Mucosa of rectum (tissue), 2 donors: ENCODE data around the gene SLC16A2.
A peak's percentile ranks its signal among the peaks of the same experiment; 100 is the strongest.

Experiments
- H3K27ac ChIP-seq, 2 donors: one replicate each; pipeline ENCODE4 v1.7.0; 2013; ENCODE audit warnings: inconsistent platforms in 2 of 2, low read depth in 2 of 2, low read length in 2 of 2
- H3K27me3 ChIP-seq, 2 donors: one replicate each; pipeline ENCODE4 v1.7.0; 2013; ENCODE audit warnings: low read length in 2 of 2; ENCODE audit not compliant: control insufficient read depth in 2 of 2, insufficient read depth in 2 of 2
- H3K36me3 ChIP-seq, 2 donors: one replicate each; pipeline ENCODE4 v1.7.0; 2013; ENCODE audit warnings: low read length in 2 of 2; ENCODE audit not compliant: control insufficient read depth in 2 of 2, insufficient read depth in 2 of 2
- H3K4me1 ChIP-seq, 2 donors: one replicate each; pipeline ENCODE4 v1.7.0; 2013; ENCODE audit warnings: low read length in 2 of 2, mild to moderate bottlenecking in 1 of 2; ENCODE audit not compliant: control insufficient read depth in 2 of 2, insufficient read depth in 2 of 2
- H3K4me3 ChIP-seq, 2 donors: one replicate each; pipeline ENCODE4 v1.7.0; 2013; ENCODE audit warnings: low read length in 2 of 2
- H3K9ac ChIP-seq, 2 donors: one replicate each; pipeline ENCODE4 v1.7.0; 2013; ENCODE audit warnings: low read length in 2 of 2, low read depth in 1 of 2, mild to moderate bottlenecking in 1 of 2
- H3K9me3 ChIP-seq, 2 donors: one replicate each; pipeline ENCODE4 v1.7.0; 2013; ENCODE audit warnings: low read length in 2 of 2; ENCODE audit not compliant: control insufficient read depth in 2 of 2
- donor health status: healthy.
- donor health status: Normal muscosa, but diverticular disease.

The SLC16A2 gene

DNA sequence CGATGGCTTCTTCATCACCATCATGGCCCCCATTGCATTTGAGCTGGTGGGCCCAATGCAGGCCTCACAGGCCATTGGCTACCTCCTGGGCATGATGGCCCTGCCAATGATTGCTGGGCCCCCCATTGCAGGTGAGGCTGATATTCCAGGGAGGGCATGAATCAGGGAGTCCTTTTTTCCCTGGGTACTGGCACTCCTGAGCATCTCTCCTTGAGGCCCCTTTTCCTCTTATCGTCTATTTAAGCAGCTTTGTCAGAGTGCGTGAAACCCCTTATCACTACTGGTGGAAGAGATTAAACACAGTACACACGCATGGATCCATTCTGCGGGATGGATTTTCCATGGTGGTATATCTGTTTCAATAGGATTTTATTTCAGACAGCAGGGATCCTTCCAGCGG lies 108.0 kb downstream of the SLC16A2 start:
- H3K36me3 ChIP-seq, result no peaks in the 10 kb centered on the region
- no peaks in the 10 kb centered on the region for H3K4me1 ChIP-seq
- no peaks in the 10 kb centered on the region for H3K27me3 ChIP-seq
- no peaks in the 10 kb centered on the region for H3K9me3 ChIP-seq
- H3K4me3 ChIP-seq, result no peak overlapping the region
- H3K27ac ChIP-seq, result no peak overlapping the region
- H3K9ac ChIP-seq, result no peak overlapping the region

DNA sequence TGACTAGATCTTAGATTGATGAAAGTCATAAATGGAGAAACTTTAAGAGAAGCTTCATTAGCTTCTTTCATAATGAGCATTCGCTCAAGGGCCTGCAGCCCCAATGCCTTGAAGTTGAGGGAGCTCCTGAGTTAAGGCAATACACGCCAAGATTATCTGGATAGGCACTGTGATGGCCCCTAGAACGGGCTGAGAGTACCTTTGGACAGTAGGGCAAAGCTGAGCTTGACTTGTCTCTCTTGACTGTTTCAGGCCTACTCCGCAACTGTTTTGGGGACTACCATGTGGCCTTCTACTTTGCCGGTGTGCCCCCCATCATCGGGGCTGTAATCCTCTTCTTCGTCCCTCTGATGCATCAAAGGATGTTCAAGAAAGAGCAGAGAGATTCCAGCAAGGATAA lies 109.8 kb downstream of the SLC16A2 start:
- Histone ChIP-seq H3K9ac (no peak overlapping the region), H3K9me3 (no peaks in the 10 kb centered on the region), H3K27ac (no peak overlapping the region), H3K4me3 (no peak overlapping the region), H3K27me3 (no peaks in the 10 kb centered on the region), H3K4me1 (peaks cover 0 to 2% of the 10 kb centered on the region in 2 donors), H3K36me3 (no peaks in the 10 kb centered on the region)

DNA sequence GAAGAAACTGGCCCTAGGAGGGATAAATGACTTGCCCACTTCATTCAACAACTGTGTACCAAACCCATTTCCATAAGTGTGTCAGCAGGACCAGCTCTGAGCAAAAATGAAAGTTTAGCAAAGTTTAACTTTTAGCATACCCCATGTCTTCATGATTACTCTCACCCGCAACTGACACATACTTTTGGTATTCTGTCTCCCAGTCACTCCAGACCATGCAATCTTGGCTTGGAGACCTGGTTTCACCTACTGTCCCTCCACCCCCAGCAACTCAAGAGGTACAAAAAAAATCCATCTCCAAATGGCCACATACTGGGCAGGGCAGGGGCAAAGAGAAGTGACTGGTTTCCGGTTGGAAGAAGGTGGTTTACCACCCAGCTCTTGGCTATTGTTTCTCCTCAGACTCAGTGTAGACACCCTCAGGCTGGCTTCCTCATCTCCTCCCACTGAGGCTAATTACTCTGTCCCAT lies 113.3 kb downstream of the SLC16A2 start:
- no peaks in the 10 kb centered on the region for H3K36me3 ChIP-seq

DNA sequence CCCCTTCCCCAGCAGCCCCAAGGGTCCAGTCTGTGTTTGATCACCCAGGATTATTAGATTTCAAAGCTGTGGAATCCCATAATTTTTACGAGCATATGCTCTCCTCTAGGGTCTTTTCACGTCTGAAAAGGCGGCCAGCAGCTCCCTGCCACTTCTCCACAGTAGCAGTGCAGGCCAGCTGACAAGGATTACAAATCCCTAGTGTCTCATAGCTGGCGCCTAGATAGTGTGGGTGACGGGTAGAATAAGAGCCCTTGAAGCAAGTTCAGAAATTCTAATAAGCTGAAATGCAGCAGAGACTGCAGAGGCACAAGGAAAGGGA lies 113.8 kb downstream of the SLC16A2 start:
- peak overlapping the region; percentile 62 to 69 for H3K4me3 ChIP-seq
- peak overlapping the region; percentile 44 to 71 for H3K9ac ChIP-seq
- no peaks in the 10 kb centered on the region for H3K36me3 ChIP-seq

More for the DNA sequence above, 113.3 kb downstream of the SLC16A2 start:
- Histone ChIP-seq H3K4me1 (peaks cover 0 to 2% of the 10 kb centered on the region in 2 donors), H3K4me3 (no peak overlapping the region), H3K27ac (no peak overlapping the region), H3K9ac (no peak overlapping the region), H3K9me3 (no peaks in the 10 kb centered on the region), H3K27me3 (no peaks in the 10 kb centered on the region)

DNA sequence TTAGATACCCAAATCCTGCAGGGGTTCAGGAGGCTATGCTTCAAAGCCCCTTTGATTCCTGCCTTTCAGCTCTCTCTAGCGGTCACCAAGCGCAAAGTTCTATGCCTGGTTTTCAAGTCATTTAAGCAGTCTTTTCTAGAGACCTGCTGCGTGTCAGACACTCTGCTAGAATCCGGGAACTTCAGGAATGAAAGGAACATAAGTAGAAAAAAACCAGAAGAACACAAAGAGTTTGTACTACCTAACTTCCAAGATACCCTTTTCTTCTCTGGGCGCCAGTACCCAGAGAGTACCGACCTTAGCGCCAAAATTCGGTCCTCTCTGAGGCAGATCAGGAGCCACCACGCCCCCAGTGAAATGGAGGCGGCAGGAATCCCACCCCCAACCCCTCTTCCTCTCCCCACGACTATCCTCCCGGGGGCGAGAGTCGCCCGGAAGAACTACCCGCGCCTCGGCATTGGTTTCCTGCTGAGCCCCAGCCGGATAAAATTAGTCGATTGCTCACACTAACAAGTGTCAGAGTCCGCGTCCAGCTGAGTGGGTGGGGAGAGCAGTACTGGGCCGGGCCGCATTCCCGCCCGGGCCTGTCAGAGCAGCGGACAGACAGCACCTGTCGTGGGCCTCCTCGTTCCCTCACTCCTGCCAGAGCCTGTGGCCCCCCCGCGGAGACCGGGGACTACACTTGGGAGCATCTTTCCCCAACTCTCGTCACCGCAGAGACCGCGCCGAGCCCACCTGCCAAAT lies 114.3 kb downstream of the SLC16A2 start:
- no peaks in the 10 kb centered on the region for H3K36me3 ChIP-seq
- peaks cover 0 to 2% of the 10 kb centered on the region in 2 donors for H3K4me1 ChIP-seq
- peak overlapping the region; percentile 62 to 69 for H3K4me3 ChIP-seq
- H3K9me3 ChIP-seq, result no peaks in the 10 kb centered on the region
- peak overlapping the region; percentile 44 to 71 for H3K9ac ChIP-seq
- H3K27ac ChIP-seq, result peak overlapping the region; percentile 78 to 84
- peaks cover 0 to 5% of the 10 kb centered on the region in 2 donors for H3K27me3 ChIP-seq

More for the DNA sequence above, 113.8 kb downstream of the SLC16A2 start:
- Histone ChIP-seq H3K27ac (peak overlapping the region in 1 of 2 donors; percentile 78), H3K27me3 (peaks cover 0 to 2% of the 10 kb centered on the region in 2 donors), H3K4me1 (peaks cover 0 to 2% of the 10 kb centered on the region in 2 donors), H3K9me3 (no peaks in the 10 kb centered on the region)

DNA sequence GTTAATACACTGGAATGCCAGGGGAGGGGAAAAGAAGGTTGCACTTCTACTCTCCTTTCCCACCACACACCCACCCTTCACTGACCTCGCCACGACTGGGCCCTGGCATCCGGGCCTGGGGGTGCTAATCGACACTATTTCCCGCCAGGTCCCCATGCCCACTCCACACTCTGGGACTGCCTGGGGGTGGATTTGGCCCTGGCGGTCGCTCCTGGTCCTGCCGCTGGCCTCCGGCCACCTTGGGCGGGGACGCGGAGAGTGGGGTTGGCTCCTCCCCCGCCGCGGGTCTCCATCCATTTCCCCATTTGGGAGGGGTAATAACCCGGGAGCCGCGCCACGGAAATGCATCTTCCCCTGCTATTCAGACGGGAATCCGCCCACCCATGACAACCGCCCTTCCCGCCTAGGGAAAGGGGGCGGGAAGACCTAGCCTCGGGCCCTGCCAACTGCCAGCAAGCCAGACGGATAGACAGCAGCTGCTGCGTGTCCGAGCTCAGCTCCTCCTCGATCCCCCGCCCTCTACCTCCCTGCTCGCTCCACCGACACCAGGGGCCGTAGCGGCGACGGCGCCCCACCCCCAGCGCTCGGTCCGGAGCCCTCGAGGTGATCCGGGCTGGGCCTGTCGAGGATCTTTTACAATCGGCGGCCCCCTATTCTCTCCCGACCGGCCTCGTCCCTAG lies 115.0 kb downstream of the SLC16A2 start:
- peak overlapping the region; percentile 44 to 71 for H3K9ac ChIP-seq
- peak overlapping the region; percentile 62 to 69 for H3K4me3 ChIP-seq
- peaks cover 0 to 5% of the 10 kb centered on the region in 2 donors for H3K27me3 ChIP-seq
- H3K36me3 ChIP-seq, result no peaks in the 10 kb centered on the region
- peak overlapping the region; percentile 78 to 84 for H3K27ac ChIP-seq
- no peaks in the 10 kb centered on the region for H3K9me3 ChIP-seq
- peaks cover 0 to 2% of the 10 kb centered on the region in 2 donors for H3K4me1 ChIP-seq

DNA sequence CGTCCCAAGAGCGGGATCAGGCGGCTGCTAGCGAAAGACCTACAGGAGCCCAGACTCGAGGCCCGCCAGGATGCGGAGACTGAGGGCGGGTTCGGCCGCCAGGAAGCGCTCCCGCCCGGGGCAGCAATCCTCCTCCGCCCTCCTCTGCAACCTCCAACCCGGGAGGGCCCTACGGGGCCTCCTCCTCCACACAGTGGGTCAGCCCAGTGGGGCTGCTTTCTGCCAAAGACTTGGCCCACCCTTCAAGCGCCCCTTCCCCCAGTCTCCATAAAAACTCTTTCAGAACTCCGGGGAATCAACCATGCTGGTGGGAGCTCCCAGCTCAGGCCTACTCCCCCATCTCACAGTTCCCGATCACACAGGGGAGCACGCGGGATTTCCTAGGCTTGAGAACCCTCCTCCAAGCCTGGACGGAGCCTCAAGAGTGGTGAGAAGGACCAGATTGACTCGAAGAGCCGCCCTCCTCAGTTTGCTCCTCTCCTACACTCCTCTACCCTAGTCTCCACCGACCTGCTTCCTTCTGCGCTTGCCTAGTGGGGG lies 115.6 kb downstream of the SLC16A2 start:
- Histone ChIP-seq H3K9ac (peak overlapping the region; percentile 14 to 71), H3K4me1 (peaks cover 0 to 2% of the 10 kb centered on the region in 2 donors), H3K27me3 (peaks cover 0 to 5% of the 10 kb centered on the region in 2 donors), H3K36me3 (no peaks in the 10 kb centered on the region), H3K4me3 (peak overlapping the region; percentile 62 to 69), H3K9me3 (no peaks in the 10 kb centered on the region), H3K27ac (peak overlapping the region; percentile 78 to 84)

DNA sequence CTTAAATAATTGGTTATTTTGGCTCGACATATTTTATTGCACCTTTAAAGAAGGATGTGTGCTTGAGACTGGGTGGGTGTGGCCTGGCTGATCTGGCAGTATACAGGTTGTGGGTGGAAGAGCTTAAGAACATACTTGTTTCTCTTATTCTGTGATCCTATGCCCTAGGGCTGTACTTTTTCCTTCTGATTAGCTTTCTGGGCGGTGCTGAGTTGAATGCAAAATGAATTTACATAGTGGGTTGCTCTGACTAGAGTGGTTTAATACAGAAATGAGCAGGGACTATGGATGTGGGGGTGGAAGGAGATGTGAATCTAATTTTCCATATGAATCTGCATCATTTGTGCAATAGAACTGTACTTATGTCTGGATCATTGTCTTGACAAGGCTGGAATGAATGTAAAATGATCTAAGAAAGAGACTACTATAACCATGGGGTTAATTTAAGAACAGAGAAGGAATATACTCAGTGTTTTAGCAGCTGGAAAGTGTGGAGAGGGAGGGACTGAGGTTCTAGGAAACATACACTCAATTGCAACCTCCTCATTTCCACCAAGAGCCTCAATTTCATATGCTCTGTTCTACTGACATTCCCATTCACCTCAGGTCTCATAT lies 119.4 kb downstream of the SLC16A2 start:
- H3K27me3 ChIP-seq, result peaks cover 0 to 5% of the 10 kb centered on the region in 2 donors
- no peaks in the 10 kb centered on the region for H3K9me3 ChIP-seq
- no peak overlapping the region for H3K4me3 ChIP-seq
- H3K36me3 ChIP-seq, result no peaks in the 10 kb centered on the region
- H3K9ac ChIP-seq, result no peak overlapping the region
- H3K27ac ChIP-seq, result no peak overlapping the region
- no peaks in the 10 kb centered on the region for H3K4me1 ChIP-seq

DNA sequence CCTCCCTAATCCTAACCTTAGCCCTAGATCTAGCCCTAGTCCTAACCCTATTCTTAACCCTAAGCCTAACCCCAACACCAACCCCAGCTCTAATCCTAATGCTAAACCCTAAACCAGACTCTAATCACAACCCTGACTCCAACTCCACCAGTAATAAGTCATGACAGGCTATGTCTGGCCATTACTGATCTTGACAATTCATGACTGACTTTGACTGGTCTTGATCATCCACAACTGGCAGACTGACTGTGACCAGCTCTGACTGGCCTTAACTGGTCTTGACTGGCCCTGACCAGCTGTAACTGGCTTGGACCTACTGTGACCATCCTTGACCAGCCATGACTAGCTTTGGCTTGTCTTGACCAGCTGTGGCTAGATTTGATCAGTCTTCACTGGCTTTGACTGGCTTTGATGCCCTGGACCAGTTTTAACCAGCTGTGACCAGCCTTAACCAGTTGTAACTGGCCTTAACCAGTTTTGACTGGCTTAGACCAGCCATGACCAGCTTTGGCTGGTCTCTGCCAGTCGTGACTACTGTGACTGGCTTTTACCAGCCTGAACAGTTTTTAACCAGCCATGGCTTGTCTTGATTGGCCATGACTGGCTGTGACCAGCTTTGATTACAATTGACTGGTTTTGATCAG lies 124.7 kb downstream of the SLC16A2 start:
- H3K4me3 ChIP-seq, result no peak overlapping the region
- no peaks in the 10 kb centered on the region for H3K27me3 ChIP-seq
- no peak overlapping the region for H3K27ac ChIP-seq
- H3K9me3 ChIP-seq, result no peaks in the 10 kb centered on the region
- H3K9ac ChIP-seq, result no peak overlapping the region
- H3K36me3 ChIP-seq, result no peaks in the 10 kb centered on the region
- no peaks in the 10 kb centered on the region for H3K4me1 ChIP-seq
